ENCODE measurements around the gene KCNJ5.

KCNJ5 gene

DNA sequence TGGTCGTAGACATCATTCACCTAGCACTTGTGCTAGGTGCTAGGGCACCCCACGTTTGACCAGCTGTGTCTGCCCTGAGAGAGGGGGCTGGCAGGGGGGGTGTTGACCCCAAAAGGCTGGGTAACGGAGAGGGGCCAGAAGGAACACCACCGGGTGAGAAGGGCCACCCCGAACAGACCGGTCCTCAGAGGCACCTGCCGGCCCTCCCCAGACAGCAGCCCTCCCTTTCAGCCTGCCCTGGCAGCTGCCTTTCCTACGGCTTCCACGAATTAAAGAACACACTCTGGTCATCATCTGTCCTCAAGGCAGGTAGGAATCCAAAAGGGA, 977 bp upstream of the KCNJ5 start:
- no peak for TF ChIP-seq SPI1 (IDR thresholded peaks at IDR 0.05; ENCODE audit: borderline replicate concordance, low read depth)
- TF ChIP-seq, protein P1, sequence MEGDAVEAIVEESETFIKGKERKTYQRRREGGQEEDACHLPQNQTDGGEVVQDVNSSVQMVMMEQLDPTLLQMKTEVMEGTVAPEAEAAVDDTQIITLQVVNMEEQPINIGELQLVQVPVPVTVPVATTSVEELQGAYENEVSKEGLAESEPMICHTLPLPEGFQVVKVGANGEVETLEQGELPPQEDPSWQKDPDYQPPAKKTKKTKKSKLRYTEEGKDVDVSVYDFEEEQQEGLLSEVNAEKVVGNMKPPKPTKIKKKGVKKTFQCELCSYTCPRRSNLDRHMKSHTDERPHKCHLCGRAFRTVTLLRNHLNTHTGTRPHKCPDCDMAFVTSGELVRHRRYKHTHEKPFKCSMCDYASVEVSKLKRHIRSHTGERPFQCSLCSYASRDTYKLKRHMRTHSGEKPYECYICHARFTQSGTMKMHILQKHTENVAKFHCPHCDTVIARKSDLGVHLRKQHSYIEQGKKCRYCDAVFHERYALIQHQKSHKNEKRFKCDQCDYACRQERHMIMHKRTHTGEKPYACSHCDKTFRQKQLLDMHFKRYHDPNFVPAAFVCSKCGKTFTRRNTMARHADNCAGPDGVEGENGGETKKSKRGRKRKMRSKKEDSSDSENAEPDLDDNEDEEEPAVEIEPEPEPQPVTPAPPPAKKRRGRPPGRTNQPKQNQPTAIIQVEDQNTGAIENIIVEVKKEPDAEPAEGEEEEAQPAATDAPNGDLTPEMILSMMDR (IDR thresholded peaks at IDR 0.05; ENCODE audit: insufficient read depth, low read length) = no peak
- no peak for TF ChIP-seq POLR2AphosphoS5 (IDR thresholded peaks at IDR 0.05; ENCODE audit: low read depth)
- TF ChIP-seq GABPA (IDR thresholded peaks at IDR 0.05; ENCODE audit: low read depth) = no peak
- TF ChIP-seq, protein P2, sequence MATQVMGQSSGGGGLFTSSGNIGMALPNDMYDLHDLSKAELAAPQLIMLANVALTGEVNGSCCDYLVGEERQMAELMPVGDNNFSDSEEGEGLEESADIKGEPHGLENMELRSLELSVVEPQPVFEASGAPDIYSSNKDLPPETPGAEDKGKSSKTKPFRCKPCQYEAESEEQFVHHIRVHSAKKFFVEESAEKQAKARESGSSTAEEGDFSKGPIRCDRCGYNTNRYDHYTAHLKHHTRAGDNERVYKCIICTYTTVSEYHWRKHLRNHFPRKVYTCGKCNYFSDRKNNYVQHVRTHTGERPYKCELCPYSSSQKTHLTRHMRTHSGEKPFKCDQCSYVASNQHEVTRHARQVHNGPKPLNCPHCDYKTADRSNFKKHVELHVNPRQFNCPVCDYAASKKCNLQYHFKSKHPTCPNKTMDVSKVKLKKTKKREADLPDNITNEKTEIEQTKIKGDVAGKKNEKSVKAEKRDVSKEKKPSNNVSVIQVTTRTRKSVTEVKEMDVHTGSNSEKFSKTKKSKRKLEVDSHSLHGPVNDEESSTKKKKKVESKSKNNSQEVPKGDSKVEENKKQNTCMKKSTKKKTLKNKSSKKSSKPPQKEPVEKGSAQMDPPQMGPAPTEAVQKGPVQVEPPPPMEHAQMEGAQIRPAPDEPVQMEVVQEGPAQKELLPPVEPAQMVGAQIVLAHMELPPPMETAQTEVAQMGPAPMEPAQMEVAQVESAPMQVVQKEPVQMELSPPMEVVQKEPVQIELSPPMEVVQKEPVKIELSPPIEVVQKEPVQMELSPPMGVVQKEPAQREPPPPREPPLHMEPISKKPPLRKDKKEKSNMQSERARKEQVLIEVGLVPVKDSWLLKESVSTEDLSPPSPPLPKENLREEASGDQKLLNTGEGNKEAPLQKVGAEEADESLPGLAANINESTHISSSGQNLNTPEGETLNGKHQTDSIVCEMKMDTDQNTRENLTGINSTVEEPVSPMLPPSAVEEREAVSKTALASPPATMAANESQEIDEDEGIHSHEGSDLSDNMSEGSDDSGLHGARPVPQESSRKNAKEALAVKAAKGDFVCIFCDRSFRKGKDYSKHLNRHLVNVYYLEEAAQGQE (IDR thresholded peaks at IDR 0.05; ENCODE audit: insufficient replicate concordance, low read depth) = no peak
- H3K4me3 ChIP-seq (replicated peaks; ENCODE audit: insufficient read depth, low read length) = no peak overlapping the region
- no peak for DNase-seq (ENCODE audit: low read depth in 1 of 2, low spot score in 1 of 2)
- H3K27ac ChIP-seq (replicated peaks) = no peak overlapping the region
- peaks cover 53% of the 10 kb centered on the region for H3K27me3 ChIP-seq (ENCODE audit: insufficient read depth, poor library complexity, severe bottlenecking)

DNA sequence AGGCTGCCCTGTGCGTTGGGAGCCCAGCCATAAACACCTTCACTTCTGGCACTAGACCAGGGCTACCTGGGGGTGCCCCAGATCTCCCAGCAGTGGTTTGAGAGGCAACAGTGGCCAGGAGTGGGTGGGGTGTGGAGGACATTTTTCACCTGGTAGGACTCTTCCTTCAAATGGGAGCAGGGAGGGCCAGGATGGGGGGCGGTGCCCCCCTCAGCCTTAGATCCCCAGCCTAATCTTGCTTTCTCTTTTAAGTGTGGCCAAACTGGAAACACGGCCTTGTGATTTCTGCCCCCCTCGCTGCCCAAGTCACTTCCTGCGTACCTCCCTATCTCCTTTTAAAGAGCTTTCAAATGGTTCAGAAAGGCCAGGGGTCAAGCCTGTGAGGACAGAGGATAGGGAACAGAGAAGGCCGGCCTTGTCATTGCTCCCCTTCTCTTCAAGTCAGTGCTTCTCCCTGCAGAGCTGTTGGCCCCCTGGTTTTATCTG, 800 bp downstream of the KCNJ5 start:
- DNase-seq (ENCODE audit: low read depth in 1 of 2, low spot score in 1 of 2) = no peak
- H3K27ac ChIP-seq (replicated peaks) = no peak overlapping the region
- H3K4me3 ChIP-seq (replicated peaks; ENCODE audit: insufficient read depth, low read length) = no peak overlapping the region
- H3K27me3 ChIP-seq (ENCODE audit: insufficient read depth, poor library complexity, severe bottlenecking) = peaks cover 51% of the 10 kb centered on the region
- no peak for TF ChIP-seq GABPA (IDR thresholded peaks at IDR 0.05; ENCODE audit: low read depth)

DNA sequence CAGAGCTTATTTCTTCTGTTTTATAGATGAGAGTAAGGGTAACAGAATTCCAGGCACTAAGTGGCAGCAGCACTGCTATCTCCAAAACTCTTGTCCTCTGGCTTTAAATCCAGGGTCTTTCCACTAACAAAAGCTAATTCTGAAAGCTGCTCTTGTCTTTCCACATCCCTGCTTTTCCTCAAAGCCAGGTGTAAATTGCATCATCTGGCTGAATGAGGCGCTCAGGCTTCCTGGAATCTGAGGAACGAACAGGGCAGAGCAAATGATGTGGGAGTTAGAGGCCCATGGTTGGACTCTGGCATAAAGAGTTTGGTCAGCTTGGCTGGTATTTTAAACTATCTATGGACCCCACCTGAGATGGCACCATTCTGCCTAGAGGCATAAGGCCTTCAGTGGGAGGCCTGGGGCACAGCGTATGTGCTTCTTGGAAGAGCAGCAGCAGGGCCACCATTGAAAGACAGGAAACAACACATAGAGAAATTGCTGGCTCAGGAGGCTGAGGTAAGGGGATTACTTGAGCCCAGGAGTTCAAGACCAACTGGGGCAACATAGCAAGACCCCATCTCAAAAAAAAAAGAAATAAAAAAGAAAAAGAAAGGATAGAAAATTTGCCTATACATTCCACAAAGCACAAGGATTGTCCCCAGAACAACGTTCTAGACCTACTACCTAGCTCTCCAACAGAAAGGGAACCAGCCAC, 1.9 kb downstream of the KCNJ5 start:
- DNase-seq (ENCODE audit: low read depth in 1 of 2, low spot score in 1 of 2) = no peak
- TF ChIP-seq, protein P1 (IDR thresholded peaks at IDR 0.05; ENCODE audit: insufficient read depth, low read length) = no peak
- TF ChIP-seq POLR2AphosphoS5 (IDR thresholded peaks at IDR 0.05; ENCODE audit: low read depth) = no peak
- TF ChIP-seq, protein P2 (IDR thresholded peaks at IDR 0.05; ENCODE audit: insufficient replicate concordance, low read depth) = no peak
- TF ChIP-seq GABPA (IDR thresholded peaks at IDR 0.05; ENCODE audit: low read depth) = no peak
- TF ChIP-seq SPI1 (IDR thresholded peaks at IDR 0.05; ENCODE audit: borderline replicate concordance, low read depth) = no peak
- H3K4me3 ChIP-seq (replicated peaks; ENCODE audit: insufficient read depth, low read length) = no peak overlapping the region
- H3K27me3 ChIP-seq (ENCODE audit: insufficient read depth, poor library complexity, severe bottlenecking) = peaks cover 49% of the 10 kb centered on the region
- no peak overlapping the region for H3K27ac ChIP-seq (replicated peaks)

DNA sequence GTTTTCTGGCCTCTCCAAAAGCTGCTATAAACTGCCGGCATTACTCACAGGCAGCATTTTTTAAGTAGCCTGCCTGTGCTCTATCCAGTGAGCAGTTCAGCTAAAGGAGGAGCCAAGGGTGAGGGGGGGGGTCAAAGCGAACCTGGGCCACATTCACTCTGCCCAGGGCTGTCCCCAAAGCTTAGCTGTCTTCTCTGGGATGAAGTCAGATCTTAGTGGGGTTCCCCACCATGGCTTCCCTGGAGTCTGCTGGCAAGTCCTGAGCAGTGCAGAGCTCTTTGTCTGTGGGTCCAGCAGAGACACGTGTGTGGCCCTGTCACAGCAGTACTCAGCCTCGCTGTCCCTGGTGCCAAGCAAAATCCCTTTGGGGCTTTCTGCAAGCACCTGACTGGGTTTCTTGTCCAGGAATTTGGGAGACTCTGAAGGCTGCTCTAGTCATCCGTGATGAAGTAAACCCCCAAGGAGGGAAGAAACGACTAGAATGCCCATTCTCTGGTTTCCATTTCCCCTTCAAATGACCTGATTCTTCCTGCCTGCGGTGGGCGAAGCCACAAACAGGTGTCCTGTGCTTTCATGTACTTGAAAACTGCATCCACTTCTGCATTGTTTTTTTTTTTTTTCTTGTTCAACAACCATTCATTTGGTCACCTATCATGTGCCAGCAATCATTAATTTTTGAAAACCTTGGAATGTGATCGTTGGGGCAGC, 2.6 kb downstream of the KCNJ5 start:
- no peak for DNase-seq (ENCODE audit: low read depth in 1 of 2, low spot score in 1 of 2)
- H3K27me3 ChIP-seq (ENCODE audit: insufficient read depth, poor library complexity, severe bottlenecking) = peaks cover 46% of the 10 kb centered on the region
- no peak overlapping the region for H3K27ac ChIP-seq (replicated peaks)
- no peak overlapping the region for H3K4me3 ChIP-seq (replicated peaks; ENCODE audit: insufficient read depth, low read length)
- TF ChIP-seq, protein P1 (IDR thresholded peaks at IDR 0.05; ENCODE audit: insufficient read depth, low read length) = no peak
- no peak for TF ChIP-seq POLR2AphosphoS5 (IDR thresholded peaks at IDR 0.05; ENCODE audit: low read depth)
- TF ChIP-seq, protein P2 (IDR thresholded peaks at IDR 0.05; ENCODE audit: insufficient replicate concordance, low read depth) = no peak
- TF ChIP-seq SPI1 (IDR thresholded peaks at IDR 0.05; ENCODE audit: borderline replicate concordance, low read depth) = no peak
- TF ChIP-seq GABPA (IDR thresholded peaks at IDR 0.05; ENCODE audit: low read depth) = no peak

Measured in HL-60 (cell line).